HepG2 (cell line): ENCODE results near the gene MINDY2. TPM values are rescaled to one million over a fixed set of nuclear protein-coding genes. Genes with fewer than 3 reads are reported as not detected.

Source experiments
- NFATC3 ChIP-seq: sonication (generic); formaldehyde crosslinking; IDR thresholded peaks from 2 replicates; pipeline ENCODE4 v1.5.1; 2020; ENCODE audit warnings: mild to moderate bottlenecking, missing genetic modification reagents
- NFKBIZ ChIP-seq: IDR thresholded peaks from 2 replicates; pipeline ENCODE4 v1.6.1; 2018; ENCODE audit warnings: missing genetic modification reagents, missing compliant biosample characterization
- PHF21A ChIP-seq: sonication (generic); formaldehyde crosslinking; IDR thresholded peaks from 2 replicates; pipeline ENCODE4 v1.5.0; 2020; ENCODE audit warnings: mild to moderate bottlenecking, missing genetic modification reagents
- SRSF1 ChIP-seq: fragments of 200-400 bp; formaldehyde crosslinking; optimal IDR thresholded peaks from 2 replicates; pipeline ENCODE3; 2017; ENCODE audit warnings: mild to moderate bottlenecking, low read depth, low read length, moderate library complexity
- XBP1 ChIP-seq: sonication (generic); formaldehyde crosslinking; IDR thresholded peaks from 2 replicates; pipeline ENCODE4 v1.5.0; 2020; ENCODE audit warnings: missing genetic modification reagents
- polyA plus RNA-seq, 8 experiments: library from polyadenylated mRNA; depleted of rRNA in 3 of 8; stranded (reverse) in 7 of 8; unstranded in 1 of 8; fragments of >200 nt; fragmentation: Illumina TruSeq in 4 of 8; extraction: Trizol in 4 of 8; gene quantifications; 2 replicates each; pipeline versions ENCODE4 v1.2.1 to v1.2.3, GENCODE V29; 2011 to 2016; ENCODE audit warnings: low read depth in 4 of 8, missing spikeins in 1 of 8, mixed read lengths in 1 of 8; ENCODE audit not compliant: insufficient read depth in 1 of 8
- total RNA-seq, 5 experiments: library from RNA; depleted of rRNA; stranded (reverse); fragments of >200 nt; fragmentation: Illumina TruSeq; extraction: Trizol; gene quantifications; 2 replicates each; pipeline ENCODE4 v1.2.3, GENCODE V29; 2016; ENCODE audit warnings: low read depth in 1 of 5
- TF ChIP-seq, protein P1 (sequence below): sonication (generic); formaldehyde crosslinking; IDR thresholded peaks from 2 replicates; pipeline ENCODE4 v1.5.0; 2020; ENCODE audit warnings: mild to moderate bottlenecking, missing genetic modification reagents, borderline replicate concordance
- TF ChIP-seq, protein P2 (sequence below), 2 experiments: sonication (generic) in 1 of 2; formaldehyde crosslinking in 1 of 2; IDR thresholded peaks; 2 replicates each; pipeline versions ENCODE4 v1.4.0 to v1.6.1; 2018 to 2020; ENCODE audit warnings: missing genetic modification reagents in 2 of 2, borderline replicate concordance in 1 of 2, low read depth in 1 of 2, mild to moderate bottlenecking in 1 of 2, missing biosample characterization in 1 of 2

The MINDY2 gene
- total and polyA plus RNA-seq, 2 of the 13 experiments (the other 11 are each of a cell fraction or from before 2014, with no cell fraction given): 7.2 to 12.6 TPM

DNA sequence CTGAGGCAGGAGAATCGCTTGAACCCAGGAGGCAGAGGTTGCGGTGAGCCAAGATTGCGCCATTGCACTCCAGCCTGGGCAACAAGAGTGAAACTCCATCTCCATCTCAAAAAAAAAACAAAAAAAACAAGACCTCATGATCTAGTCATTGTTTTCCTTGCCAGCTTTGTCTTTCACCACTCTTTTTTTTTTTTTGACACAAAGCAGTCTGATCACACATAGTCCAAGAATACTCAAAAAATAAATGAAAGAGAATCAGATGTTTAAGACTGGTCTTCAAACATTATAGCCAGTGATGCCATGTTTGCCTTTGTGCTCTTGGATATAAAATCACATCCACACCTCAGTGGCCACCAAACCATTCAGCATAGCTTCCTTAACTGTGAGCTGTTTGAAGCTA, 15.8 kb upstream of the MINDY2 start (continued):
- TF ChIP-seq, protein P1, sequence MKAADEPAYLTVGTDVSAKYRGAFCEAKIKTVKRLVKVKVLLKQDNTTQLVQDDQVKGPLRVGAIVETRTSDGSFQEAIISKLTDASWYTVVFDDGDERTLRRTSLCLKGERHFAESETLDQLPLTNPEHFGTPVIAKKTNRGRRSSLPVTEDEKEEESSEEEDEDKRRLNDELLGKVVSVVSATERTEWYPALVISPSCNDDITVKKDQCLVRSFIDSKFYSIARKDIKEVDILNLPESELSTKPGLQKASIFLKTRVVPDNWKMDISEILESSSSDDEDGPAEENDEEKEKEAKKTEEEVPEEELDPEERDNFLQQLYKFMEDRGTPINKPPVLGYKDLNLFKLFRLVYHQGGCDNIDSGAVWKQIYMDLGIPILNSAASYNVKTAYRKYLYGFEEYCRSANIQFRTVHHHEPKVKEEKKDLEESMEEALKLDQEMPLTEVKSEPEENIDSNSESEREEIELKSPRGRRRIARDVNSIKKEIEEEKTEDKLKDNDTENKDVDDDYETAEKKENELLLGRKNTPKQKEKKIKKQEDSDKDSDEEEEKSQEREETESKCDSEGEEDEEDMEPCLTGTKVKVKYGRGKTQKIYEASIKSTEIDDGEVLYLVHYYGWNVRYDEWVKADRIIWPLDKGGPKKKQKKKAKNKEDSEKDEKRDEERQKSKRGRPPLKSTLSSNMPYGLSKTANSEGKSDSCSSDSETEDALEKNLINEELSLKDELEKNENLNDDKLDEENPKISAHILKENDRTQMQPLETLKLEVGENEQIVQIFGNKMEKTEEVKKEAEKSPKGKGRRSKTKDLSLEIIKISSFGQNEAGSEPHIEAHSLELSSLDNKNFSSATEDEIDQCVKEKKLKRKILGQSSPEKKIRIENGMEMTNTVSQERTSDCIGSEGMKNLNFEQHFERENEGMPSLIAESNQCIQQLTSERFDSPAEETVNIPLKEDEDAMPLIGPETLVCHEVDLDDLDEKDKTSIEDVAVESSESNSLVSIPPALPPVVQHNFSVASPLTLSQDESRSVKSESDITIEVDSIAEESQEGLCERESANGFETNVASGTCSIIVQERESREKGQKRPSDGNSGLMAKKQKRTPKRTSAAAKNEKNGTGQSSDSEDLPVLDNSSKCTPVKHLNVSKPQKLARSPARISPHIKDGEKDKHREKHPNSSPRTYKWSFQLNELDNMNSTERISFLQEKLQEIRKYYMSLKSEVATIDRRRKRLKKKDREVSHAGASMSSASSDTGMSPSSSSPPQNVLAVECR (CRISPR knock-in tag): no peak
- TF ChIP-seq, protein P2, sequence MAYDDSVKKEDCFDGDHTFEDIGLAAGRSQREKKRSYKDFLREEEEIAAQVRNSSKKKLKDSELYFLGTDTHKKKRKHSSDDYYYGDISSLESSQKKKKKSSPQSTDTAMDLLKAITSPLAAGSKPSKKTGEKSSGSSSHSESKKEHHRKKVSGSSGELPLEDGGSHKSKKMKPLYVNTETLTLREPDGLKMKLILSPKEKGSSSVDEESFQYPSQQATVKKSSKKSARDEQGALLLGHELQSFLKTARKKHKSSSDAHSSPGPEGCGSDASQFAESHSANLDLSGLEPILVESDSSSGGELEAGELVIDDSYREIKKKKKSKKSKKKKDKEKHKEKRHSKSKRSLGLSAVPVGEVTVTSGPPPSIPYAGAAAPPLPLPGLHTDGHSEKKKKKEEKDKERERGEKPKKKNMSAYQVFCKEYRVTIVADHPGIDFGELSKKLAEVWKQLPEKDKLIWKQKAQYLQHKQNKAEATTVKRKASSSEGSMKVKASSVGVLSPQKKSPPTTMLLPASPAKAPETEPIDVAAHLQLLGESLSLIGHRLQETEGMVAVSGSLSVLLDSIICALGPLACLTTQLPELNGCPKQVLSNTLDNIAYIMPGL (CRISPR knock-in tag; IDR thresholded peaks at IDR 0.05; ENCODE audit: borderline replicate concordance in 1 of 2, low read depth in 1 of 2): no peak
- TF ChIP-seq PHF21A (CRISPR knock-in tag): no peak
- no peak for TF ChIP-seq SRSF1
- TF ChIP-seq NFKBIZ (CRISPR knock-in tag): no peak
- TF ChIP-seq XBP1: no peak
- no peak for TF ChIP-seq NFATC3
